ENCODE measurements around the gene ITGA8. TPM values are rescaled to one million over a fixed set of nuclear protein-coding genes. Genes with fewer than 3 reads are reported as not detected.

The ITGA8 gene
- total RNA-seq, 1 experiment from 2014 or later, result 0.02 TPM

- no peak overlapping the region for H3K4me2 ChIP-seq (ENCODE audit: low read length)
- H3K9ac ChIP-seq (ENCODE audit: low read length), result no peak overlapping the region
- no peaks in the 10 kb centered on the region for H3K4me1 ChIP-seq (ENCODE audit: control insufficient read depth in 1 of 2, insufficient read depth in 2 of 2, low read length in 2 of 2)
- ATAC-seq, result no peak
- H2AFZ ChIP-seq (ENCODE audit: low read depth, low read length, poor library complexity, severe bottlenecking), result no peak overlapping the region
- POLR2A ChIA-PET, result no interaction called here
- no peak overlapping the region for H3K4me3 ChIP-seq (replicated peaks in 1 of 2; ENCODE audit: low read depth in 1 of 2, low read length in 2 of 2)
- no peaks in the 10 kb centered on the region for H3K36me3 ChIP-seq (ENCODE audit: control insufficient read depth in 1 of 2, insufficient read depth in 2 of 2, low read length in 2 of 2)
- RAD21 ChIA-PET (ENCODE audit: low non-redundant PET in 1 of 2, low total read pairs in 2 of 2, uncharacterized antibody in 2 of 2, unreplicated experiment in 2 of 2), result no interaction called here
- H4K20me1 ChIP-seq (ENCODE audit: insufficient read depth), result no peaks in the 10 kb centered on the region
- no peak overlapping the region for H3K27ac ChIP-seq (ENCODE audit: low read depth, low read length)
- no TSS peak for BruUV-seq (replicated peaks)
- TF ChIP-seq EGR1 (IDR thresholded peaks at IDR 0.05; ENCODE audit: low read depth) (no peak), ZFX (IDR thresholded peaks at IDR 0.05) (no peak)
- no peaks in the 10 kb centered on the region for H3K9me3 ChIP-seq (ENCODE audit: control insufficient read depth in 1 of 2, insufficient read depth in 1 of 2, low read depth in 1 of 2, low read length in 2 of 2)
- no peaks in the 10 kb centered on the region for H3K9me2 ChIP-seq (ENCODE audit: insufficient read depth)
- intact Hi-C loops (cut with micrococcal nuclease), result no loop called here
- DNase-seq (ENCODE audit: low read depth, low spot score), result no peak
- CTCF ChIA-PET, result no interaction called here
- peaks cover 57% of the 10 kb centered on the region for H3K27me3 ChIP-seq (ENCODE audit: insufficient read depth, low read length)
- H3K79me2 ChIP-seq (ENCODE audit: insufficient read depth, low read length), result no peaks in the 10 kb centered on the region
Observed at GRCh38 chr10:15531927-15532722, 187.6 kb downstream of the ITGA8 start.

GRCh38 chr10:15528859-15529239, 190.9 kb downstream of the ITGA8 start:
- intact Hi-C loops (cut with micrococcal nuclease), result no loop called here
- CTCF ChIA-PET, result no interaction called here

More at GRCh38 chr10:15528859-15529239, 190.9 kb downstream of the ITGA8 start:
- ChIA-PET RAD21 (ENCODE audit: low non-redundant PET in 1 of 2, low total read pairs in 2 of 2, uncharacterized antibody in 2 of 2, unreplicated experiment in 2 of 2) (no interaction called here), POLR2A (no interaction called here)
- Histone ChIP-seq H3K79me2 (ENCODE audit: insufficient read depth, low read length) (no peaks in the 10 kb centered on the region), H2AFZ (ENCODE audit: low read depth, low read length, poor library complexity, severe bottlenecking) (no peak overlapping the region), H4K20me1 (ENCODE audit: insufficient read depth) (no peaks in the 10 kb centered on the region), H3K4me1 (ENCODE audit: control insufficient read depth in 1 of 2, insufficient read depth in 2 of 2, low read length in 2 of 2) (no peaks in the 10 kb centered on the region), H3K27ac (ENCODE audit: low read depth, low read length) (no peak overlapping the region), H3K36me3 (ENCODE audit: control insufficient read depth in 1 of 2, insufficient read depth in 2 of 2, low read length in 2 of 2) (no peaks in the 10 kb centered on the region), H3K9me2 (ENCODE audit: insufficient read depth) (no peaks in the 10 kb centered on the region), H3K4me3 (replicated peaks in 1 of 2; ENCODE audit: low read depth in 1 of 2, low read length in 2 of 2) (no peak overlapping the region), H3K9ac (ENCODE audit: low read length) (no peak overlapping the region), H3K4me2 (ENCODE audit: low read length) (no peak overlapping the region), H3K27me3 (ENCODE audit: insufficient read depth, low read length) (peaks cover 63% of the 10 kb centered on the region), H3K9me3 (ENCODE audit: control insufficient read depth in 1 of 2, insufficient read depth in 1 of 2, low read depth in 1 of 2, low read length in 2 of 2) (no peaks in the 10 kb centered on the region)
- BruUV-seq (replicated peaks), result no TSS peak
- ATAC-seq, result no peak
- no peak for DNase-seq (ENCODE audit: low read depth, low spot score)
- TF ChIP-seq EZH2 (IDR thresholded peaks at IDR 0.05), result no peak
- TF ChIP-seq SP1 (IDR thresholded peaks at IDR 0.05; ENCODE audit: low read depth), result no peak
- no peak for TF ChIP-seq FOSL1 (IDR thresholded peaks at IDR 0.05; ENCODE audit: low read depth)
- TF ChIP-seq CTCF (IDR thresholded peaks at IDR 0.05 in 2 of 3, conservative IDR thresholded peaks at IDR 0.05 in 1 of 3; ENCODE audit: borderline replicate concordance in 1 of 3, insufficient read depth in 1 of 3, low read depth in 2 of 3, low read length in 2 of 3), result no peak
- no peak for TF ChIP-seq EGR1 (IDR thresholded peaks at IDR 0.05; ENCODE audit: low read depth)
- no peak for TF ChIP-seq TCF7L2 (IDR thresholded peaks at IDR 0.05; ENCODE audit: borderline replicate concordance, extremely low read depth, insufficient read depth, insufficient read length)
- no peak for TF ChIP-seq CBX3 (IDR thresholded peaks at IDR 0.05; ENCODE audit: low read depth)
- TF ChIP-seq YY1 (IDR thresholded peaks at IDR 0.05; ENCODE audit: extremely low read depth, insufficient replicate concordance, low read depth, low read length), result no peak
- TF ChIP-seq EZH2phosphoT487 (IDR thresholded peaks at IDR 0.05; ENCODE audit: borderline replicate concordance), result no peak
- TF ChIP-seq RAD21 (IDR thresholded peaks at IDR 0.05; ENCODE audit: low read depth), result no peak
- no peak for TF ChIP-seq ATF3 (IDR thresholded peaks at IDR 0.05)
- no peak for TF ChIP-seq SRF (IDR thresholded peaks at IDR 0.05; ENCODE audit: low read depth)
